OCI-LY7 (cell line): ENCODE results near the gene EFNA5.

Source experiments
- EZH2phosphoT487 ChIP-seq: fragments of 200-600 bp; sonication (generic); IDR thresholded peaks from 2 replicates; pipeline ENCODE4 v1.6.1; 2018; ENCODE audit warnings: low read depth, borderline replicate concordance, mild to moderate bottlenecking, mixed run types, antibody characterized with exemption, low read length, moderate library complexity, mixed read lengths
- TF ChIP-seq, protein P1 (sequence below): fragments of 200-600 bp; sonication (generic); conservative IDR thresholded peaks from 2 replicates; pipeline ENCODE4 v1.5.1; 2014; ENCODE audit warnings: mild to moderate bottlenecking, antibody characterized with exemption, low read length, moderate library complexity, mixed read lengths

DNA sequence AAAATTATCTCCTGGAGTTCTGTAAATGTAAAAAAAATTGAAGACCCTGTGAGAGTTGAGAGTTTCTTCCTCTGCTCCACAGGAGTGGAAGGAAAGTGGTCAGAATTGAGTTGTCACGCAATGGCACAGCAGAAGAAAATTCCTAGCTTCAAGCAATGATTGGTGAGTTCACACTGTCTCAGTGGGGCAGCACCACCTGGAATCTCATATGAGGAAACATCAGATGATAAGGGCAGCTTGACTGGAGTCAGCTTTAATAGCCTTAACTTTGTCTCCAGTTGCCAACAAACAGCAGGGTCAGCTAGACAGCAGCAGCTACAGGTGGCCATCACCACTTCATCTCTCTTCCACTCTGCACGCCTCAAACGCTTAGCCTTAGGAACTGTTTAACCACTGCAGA is 211.1 kb downstream of the EFNA5 start:
- TF ChIP-seq, protein P1, sequence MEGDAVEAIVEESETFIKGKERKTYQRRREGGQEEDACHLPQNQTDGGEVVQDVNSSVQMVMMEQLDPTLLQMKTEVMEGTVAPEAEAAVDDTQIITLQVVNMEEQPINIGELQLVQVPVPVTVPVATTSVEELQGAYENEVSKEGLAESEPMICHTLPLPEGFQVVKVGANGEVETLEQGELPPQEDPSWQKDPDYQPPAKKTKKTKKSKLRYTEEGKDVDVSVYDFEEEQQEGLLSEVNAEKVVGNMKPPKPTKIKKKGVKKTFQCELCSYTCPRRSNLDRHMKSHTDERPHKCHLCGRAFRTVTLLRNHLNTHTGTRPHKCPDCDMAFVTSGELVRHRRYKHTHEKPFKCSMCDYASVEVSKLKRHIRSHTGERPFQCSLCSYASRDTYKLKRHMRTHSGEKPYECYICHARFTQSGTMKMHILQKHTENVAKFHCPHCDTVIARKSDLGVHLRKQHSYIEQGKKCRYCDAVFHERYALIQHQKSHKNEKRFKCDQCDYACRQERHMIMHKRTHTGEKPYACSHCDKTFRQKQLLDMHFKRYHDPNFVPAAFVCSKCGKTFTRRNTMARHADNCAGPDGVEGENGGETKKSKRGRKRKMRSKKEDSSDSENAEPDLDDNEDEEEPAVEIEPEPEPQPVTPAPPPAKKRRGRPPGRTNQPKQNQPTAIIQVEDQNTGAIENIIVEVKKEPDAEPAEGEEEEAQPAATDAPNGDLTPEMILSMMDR, result no peak
- no peak for TF ChIP-seq EZH2phosphoT487
